Coronary artery (tissue), 2 donors: ENCODE data around the gene GPR146.

Experiments
- DNase-seq: peaks from one replicate; pipeline ENCODE4 v3.0.0-alpha.2; 2017; ENCODE audit warnings: low spot score
- H3K27ac ChIP-seq, 2 donors: fragments of 200-600 bp; sonication (generic); one replicate each; pipeline ENCODE4 v1.5.1; 2016 to 2019
- H3K4me3 ChIP-seq: fragments of 200-600 bp; sonication (generic); 2 replicates; pipeline ENCODE4 v1.5.1; 2016; ENCODE audit warnings: mild to moderate bottlenecking, moderate library complexity
- CTCF ChIP-seq: fragments of 200-600 bp; sonication (generic); IDR thresholded peaks from one replicate; pipeline ENCODE4 v1.5.1; 2019; ENCODE audit warnings: antibody characterized with exemption

GPR146 gene

GRCh38 chr7:1108264-1108920 is 64.0 kb downstream of the GPR146 start:
- Histone ChIP-seq H3K27ac (no peak overlapping the region), H3K4me3 (no peak overlapping the region)
- no peak for DNase-seq
- TF ChIP-seq CTCF, result no peak
